DND-41 (cell line): ENCODE results near the gene TAS2R60.

Experiments used
- ATAC-seq: fragments of 200-7000 bp; cut with Tn5 transposase; 3 replicates; pipeline ENCODE4 v1.9.1; 2021; ENCODE audit warnings: low read depth; ENCODE audit not compliant: insufficient read depth
- DNase-seq: peaks from one replicate; pipeline ENCODE4 v3.0.0-alpha.2; 2020
- H2AFZ ChIP-seq: 2 replicates; pipeline ENCODE4 v1.6.0; 2012; ENCODE audit warnings: low read depth, low read length
- H3K27ac ChIP-seq: 2 replicates; pipeline ENCODE4 v1.5.1; 2012; ENCODE audit warnings: low read length, inconsistent platforms
- H3K27me3 ChIP-seq: fragments of 200-600 bp; sonication (generic); 2 replicates; pipeline ENCODE4 v1.6.0; 2012; ENCODE audit warnings: low read length, mild to moderate bottlenecking, inconsistent platforms; ENCODE audit not compliant: insufficient read depth, poor library complexity
- H3K36me3 ChIP-seq: 2 replicates; pipeline ENCODE4 v1.5.1; 2012; ENCODE audit warnings: low read length, inconsistent platforms; ENCODE audit not compliant: insufficient read depth
- H3K4me1 ChIP-seq: 2 replicates; pipeline ENCODE4 v1.5.1; 2012; ENCODE audit warnings: mild to moderate bottlenecking, low read length; ENCODE audit not compliant: insufficient read depth
- H3K4me2 ChIP-seq: 2 replicates; pipeline ENCODE4 v1.6.0; 2012; ENCODE audit warnings: mild to moderate bottlenecking, moderate library complexity, low read length, inconsistent platforms; ENCODE audit not compliant: insufficient read depth
- H3K4me3 ChIP-seq, 2 experiments: fragments of 200-600 bp in 1 of 2; shearing (Covaris generic) in 1 of 2; 2 replicates each; pipeline ENCODE4 v1.5.1; 2012 to 2016; ENCODE audit warnings: inconsistent platforms in 2 of 2, low read length in 2 of 2, mild to moderate bottlenecking in 2 of 2, low read depth in 1 of 2, moderate library complexity in 1 of 2
- H3K79me2 ChIP-seq: 2 replicates; pipeline ENCODE4 v1.6.0; 2012; ENCODE audit warnings: low read length, inconsistent platforms; ENCODE audit not compliant: insufficient read depth
- H3K9ac ChIP-seq: 2 replicates; pipeline ENCODE4 v1.6.0; 2012; ENCODE audit warnings: low read depth, mild to moderate bottlenecking, inconsistent platforms, low read length, moderate library complexity
- H3K9me3 ChIP-seq: 2 replicates; pipeline ENCODE4 v1.5.1; 2012; ENCODE audit warnings: low read length, moderate library complexity, mild to moderate bottlenecking, inconsistent platforms; ENCODE audit not compliant: insufficient read depth, severe bottlenecking
- H4K20me1 ChIP-seq: 2 replicates; pipeline ENCODE4 v1.6.0; 2012; ENCODE audit warnings: low read length; ENCODE audit not compliant: insufficient read depth
- CTCF ChIP-seq: IDR thresholded peaks from 2 replicates; pipeline ENCODE4 v1.5.1; 2012; ENCODE audit warnings: borderline replicate concordance, low read length, moderate library complexity, mild to moderate bottlenecking; ENCODE audit not compliant: poor library complexity, severe bottlenecking; ENCODE audit errors: extremely low read depth
- EZH2 ChIP-seq: IDR thresholded peaks from 3 replicates; pipeline ENCODE4 v1.6.1; 2012; ENCODE audit warnings: borderline replicate concordance, low read depth, mild to moderate bottlenecking, moderate library complexity, low read length, inconsistent platforms; ENCODE audit not compliant: severe bottlenecking

The TAS2R60 gene

GRCh38 chr7:143436325-143436946, 6.8 kb upstream of the TAS2R60 start:
- H3K27ac ChIP-seq, result no peak overlapping the region
- H3K4me3 ChIP-seq, result no peak overlapping the region
- no peak overlapping the region for H3K9ac ChIP-seq
- ATAC-seq (no peak), DNase-seq (no peak)
- no peaks in the 10 kb centered on the region for H4K20me1 ChIP-seq
- peaks cover 6% of the 10 kb centered on the region for H3K27me3 ChIP-seq
- no peaks in the 10 kb centered on the region for H3K4me1 ChIP-seq
- no peak overlapping the region for H2AFZ ChIP-seq
- no peaks in the 10 kb centered on the region for H3K9me3 ChIP-seq
- H3K36me3 ChIP-seq, result no peaks in the 10 kb centered on the region
- no peak overlapping the region for H3K4me2 ChIP-seq
- no peak for TF ChIP-seq EZH2
- TF ChIP-seq CTCF, result no peak
- H3K79me2 ChIP-seq, result no peaks in the 10 kb centered on the region

- DNase-seq (no peak), ATAC-seq (no peak)
- Histone ChIP-seq H3K27me3 (peaks cover 7% of the 10 kb centered on the region), H3K4me1 (no peaks in the 10 kb centered on the region), H3K9ac (no peak overlapping the region), H3K27ac (no peak overlapping the region), H3K36me3 (no peaks in the 10 kb centered on the region), H3K4me3 (no peak overlapping the region), H3K79me2 (no peaks in the 10 kb centered on the region), H3K4me2 (no peak overlapping the region), H2AFZ (no peak overlapping the region), H3K9me3 (no peaks in the 10 kb centered on the region), H4K20me1 (no peaks in the 10 kb centered on the region)
- TF ChIP-seq EZH2 (no peak), CTCF (no peak)
Observed at GRCh38 chr7:143437578-143437977, 5.7 kb upstream of the TAS2R60 start.

- no peaks in the 10 kb centered on the region for H3K36me3 ChIP-seq
- H3K4me3 ChIP-seq, result no peak overlapping the region
- H3K27me3 ChIP-seq, result peaks cover 4% of the 10 kb centered on the region
- H3K79me2 ChIP-seq, result no peaks in the 10 kb centered on the region
- H3K27ac ChIP-seq, result no peak overlapping the region
- no peak for ATAC-seq
- no peaks in the 10 kb centered on the region for H3K4me1 ChIP-seq
- H3K9me3 ChIP-seq, result no peaks in the 10 kb centered on the region
- DNase-seq, result no peak
- no peaks in the 10 kb centered on the region for H4K20me1 ChIP-seq
- H3K9ac ChIP-seq, result no peak overlapping the region
- TF ChIP-seq EZH2 (no peak), CTCF (no peak)
- H3K4me2 ChIP-seq, result no peak overlapping the region
- H2AFZ ChIP-seq, result no peak overlapping the region
Observed at GRCh38 chr7:143439866-143440265, 3.4 kb upstream of the TAS2R60 start.
